HepG2 (cell line): Measurements from ENCODE around the gene PKP3. TPM values are rescaled to one million over a fixed set of nuclear protein-coding genes. Genes with fewer than 3 reads are reported as not detected.
A peak's percentile ranks its signal among the peaks of the same experiment; 100 is the strongest.

ENCODE experiments used
- CENPX ChIP-seq: sonication (generic); formaldehyde crosslinking; IDR thresholded peaks from 2 replicates; pipeline ENCODE4 v1.9.0; 2021; ENCODE audit warnings: mild to moderate bottlenecking, missing genetic modification reagents, moderate library complexity
- CHCHD3 ChIP-seq: sonication (generic); formaldehyde crosslinking; IDR thresholded peaks from 2 replicates; pipeline ENCODE4 v1.8.0; 2022; ENCODE audit warnings: mild to moderate bottlenecking, missing genetic modification reagents, moderate library complexity
- ELF3 ChIP-seq: IDR thresholded peaks from 2 replicates; pipeline ENCODE4 v1.6.1; 2016; ENCODE audit warnings: missing genetic modification reagents, missing compliant biosample characterization
- ESRRA ChIP-seq: sonication (generic); formaldehyde crosslinking; IDR thresholded peaks from 2 replicates; pipeline ENCODE4 v1.5.1; 2020; ENCODE audit warnings: mild to moderate bottlenecking, low read depth, missing genetic modification reagents
- FOSL2 ChIP-seq: sonication (generic); formaldehyde crosslinking; IDR thresholded peaks from 2 replicates; pipeline ENCODE4 v1.4.0; 2020; ENCODE audit warnings: missing genetic modification reagents
- HIVEP1 ChIP-seq: sonication (generic); formaldehyde crosslinking; IDR thresholded peaks from 2 replicates; pipeline ENCODE4 v1.4.0; 2020; ENCODE audit warnings: mild to moderate bottlenecking, missing genetic modification reagents
- MED1 ChIP-seq: sonication (generic); formaldehyde crosslinking; IDR thresholded peaks from 2 replicates; pipeline ENCODE4 v1.4.0; 2020; ENCODE audit warnings: missing genetic modification reagents
- NCOA1 ChIP-seq: sonication (generic); formaldehyde crosslinking; IDR thresholded peaks from 2 replicates; pipeline ENCODE4 v1.9.0; 2021; ENCODE audit warnings: missing genetic modification reagents
- RBM22 ChIP-seq: fragments of 200-400 bp; formaldehyde crosslinking; optimal IDR thresholded peaks from 2 replicates; pipeline ENCODE3; 2017; ENCODE audit warnings: mild to moderate bottlenecking, low read length, moderate library complexity
- SP1 ChIP-seq, 2 experiments: fragments of 450-650 bp in 1 of 2; sonication (generic) in 1 of 2; formaldehyde crosslinking in 1 of 2; IDR thresholded peaks; 2 replicates each; pipeline versions ENCODE4 v1.4.0 to v1.6.1; 2016 to 2020; ENCODE audit warnings: missing genetic modification reagents in 1 of 2
- TBP ChIP-seq: sonication (generic); formaldehyde crosslinking; IDR thresholded peaks from 2 replicates; pipeline ENCODE4 v1.5.0; 2020; ENCODE audit warnings: missing genetic modification reagents
- YY1 ChIP-seq: IDR thresholded peaks from 2 replicates; pipeline ENCODE4 v1.6.1; 2011; ENCODE audit warnings: low read length, low read depth, moderate library complexity, mild to moderate bottlenecking; ENCODE audit not compliant: insufficient read depth, insufficient replicate concordance
- ZNF253 ChIP-seq: sonication (generic); formaldehyde crosslinking; IDR thresholded peaks from 2 replicates; pipeline ENCODE4 v1.8.0; 2022; ENCODE audit warnings: mild to moderate bottlenecking, missing genetic modification reagents, borderline replicate concordance
- ZNF431 ChIP-seq: sonication (generic); formaldehyde crosslinking; IDR thresholded peaks from 2 replicates; pipeline ENCODE4 v1.9.0; 2022; ENCODE audit warnings: missing genetic modification reagents, low read depth, mild to moderate bottlenecking, borderline replicate concordance
- ZNF567 ChIP-seq: sonication (generic); formaldehyde crosslinking; IDR thresholded peaks from 2 replicates; pipeline ENCODE4 v1.8.1; 2023; ENCODE audit warnings: mild to moderate bottlenecking, missing genetic modification reagents, borderline replicate concordance
- ZNF703 ChIP-seq: sonication (generic); formaldehyde crosslinking; IDR thresholded peaks from 2 replicates; pipeline ENCODE4 v1.5.1; 2020; ENCODE audit warnings: missing genetic modification reagents, mild to moderate bottlenecking, moderate library complexity, borderline replicate concordance
- ZNF737 ChIP-seq: sonication (generic); formaldehyde crosslinking; IDR thresholded peaks from 2 replicates; pipeline ENCODE4 v1.5.0; 2020; ENCODE audit warnings: missing genetic modification reagents, mild to moderate bottlenecking, borderline replicate concordance
- polyA plus RNA-seq, 8 experiments: library from polyadenylated mRNA; depleted of rRNA in 3 of 8; stranded (reverse) in 7 of 8; unstranded in 1 of 8; fragments of >200 nt; fragmentation: Illumina TruSeq in 4 of 8; extraction: Trizol in 4 of 8; gene quantifications; 2 replicates each; pipeline versions ENCODE4 v1.2.1 to v1.2.3, GENCODE V29; 2011 to 2016; ENCODE audit warnings: low read depth in 4 of 8, missing spikeins in 1 of 8, mixed read lengths in 1 of 8; ENCODE audit not compliant: insufficient read depth in 1 of 8
- total RNA-seq, 5 experiments: library from RNA; depleted of rRNA; stranded (reverse); fragments of >200 nt; fragmentation: Illumina TruSeq; extraction: Trizol; gene quantifications; 2 replicates each; pipeline ENCODE4 v1.2.3, GENCODE V29; 2016; ENCODE audit warnings: low read depth in 1 of 5
- TF ChIP-seq, protein P1 (sequence below): IDR thresholded peaks from 2 replicates; pipeline ENCODE4 v1.6.1; 2018; ENCODE audit warnings: missing genetic modification reagents
- TF ChIP-seq, protein P2 (sequence below): sonication (generic); formaldehyde crosslinking; IDR thresholded peaks from 2 replicates; pipeline ENCODE4 v1.5.0; 2020; ENCODE audit warnings: missing genetic modification reagents
- TF ChIP-seq, protein P3 (sequence below): sonication (generic); formaldehyde crosslinking; IDR thresholded peaks from 2 replicates; pipeline ENCODE4 v1.5.0; 2020; ENCODE audit warnings: missing genetic modification reagents
- TF ChIP-seq, protein P4 (sequence below): sonication (generic); formaldehyde crosslinking; IDR thresholded peaks from 2 replicates; pipeline ENCODE4 v1.4.0; 2020; ENCODE audit warnings: missing genetic modification reagents

Gene PKP3
- total and polyA plus RNA-seq, 2 of the 13 experiments (the other 11 are each of a cell fraction or from before 2014, with no cell fraction given) = 18.0 to 28.7 TPM

DNA sequence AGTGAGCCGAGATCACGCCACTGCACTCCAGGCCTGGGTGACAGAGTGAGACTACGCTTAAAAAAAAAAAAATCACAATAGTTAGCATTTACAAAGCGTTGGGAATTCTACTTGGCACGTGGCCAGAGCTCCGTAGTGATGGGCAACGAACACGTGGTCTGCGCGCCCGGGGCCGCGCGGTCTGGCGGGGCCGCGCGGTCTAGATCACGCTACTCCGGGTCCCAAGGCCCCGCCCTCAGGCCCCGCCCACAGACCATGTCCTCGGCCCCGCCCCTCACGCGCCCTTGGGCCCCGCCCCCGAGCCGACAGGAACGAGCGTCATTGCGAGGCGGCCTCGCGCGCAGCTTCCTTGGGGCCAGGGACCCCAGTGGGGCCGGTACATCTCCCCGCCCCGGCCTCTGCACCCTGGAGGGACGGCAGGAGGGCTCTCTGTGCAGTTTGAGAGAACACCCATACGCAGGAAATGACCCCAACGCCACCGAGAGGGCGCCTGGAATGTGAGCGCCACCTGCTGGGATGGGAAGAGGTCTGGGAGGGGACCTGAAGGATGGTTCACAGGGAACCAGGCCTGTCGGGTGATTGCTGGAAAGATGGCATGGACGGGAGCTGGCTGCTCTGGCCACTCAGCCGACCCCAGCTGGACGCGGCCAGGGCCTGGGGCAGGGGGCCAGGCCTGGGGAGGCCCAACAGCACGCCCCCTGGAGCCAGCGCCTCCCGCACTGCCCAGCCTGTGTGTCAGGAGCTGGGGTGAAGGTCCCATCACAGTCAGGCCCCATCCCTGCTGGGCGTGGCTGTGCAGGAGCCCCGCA, 54.1 kb downstream of the PKP3 start (continued):
- TF ChIP-seq, protein P1, sequence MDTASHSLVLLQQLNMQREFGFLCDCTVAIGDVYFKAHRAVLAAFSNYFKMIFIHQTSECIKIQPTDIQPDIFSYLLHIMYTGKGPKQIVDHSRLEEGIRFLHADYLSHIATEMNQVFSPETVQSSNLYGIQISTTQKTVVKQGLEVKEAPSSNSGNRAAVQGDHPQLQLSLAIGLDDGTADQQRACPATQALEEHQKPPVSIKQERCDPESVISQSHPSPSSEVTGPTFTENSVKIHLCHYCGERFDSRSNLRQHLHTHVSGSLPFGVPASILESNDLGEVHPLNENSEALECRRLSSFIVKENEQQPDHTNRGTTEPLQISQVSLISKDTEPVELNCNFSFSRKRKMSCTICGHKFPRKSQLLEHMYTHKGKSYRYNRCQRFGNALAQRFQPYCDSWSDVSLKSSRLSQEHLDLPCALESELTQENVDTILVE = peak; percentile 84
- TF ChIP-seq ELF3 (CRISPR knock-in tag) (peak; percentile 63; the same call in 1 of the 2 replicates), ZNF737 (CRISPR knock-in tag) (no peak), FOSL2 (peak; percentile 51), ZNF431 (no peak; the same call in 1 of the 2 replicates), MED1 (CRISPR knock-in tag) (peak; percentile 65), YY1 (peak; percentile 59), HIVEP1 (CRISPR knock-in tag) (peak; percentile 48; the same call in 1 of the 2 replicates), ZNF567 (CRISPR knock-in tag) (no peak), ZNF703 (no peak), CENPX (CRISPR knock-in tag) (no peak), ZNF253 (CRISPR knock-in tag) (no peak), NCOA1 (CRISPR knock-in tag) (no peak), SP1 (IDR thresholded peaks at IDR 0.05) (0 out of 2 replicates have a peak, but pooled peaks have one; percentile 27), SP1 (CRISPR knock-in tag; IDR thresholded peaks at IDR 0.05) (peak; percentile 79), ESRRA (CRISPR knock-in tag) (peak; percentile 54; the same call in 1 of the 2 replicates), CHCHD3 (CRISPR knock-in tag) (no peak), TBP (no peak), RBM22 (no peak)
- TF ChIP-seq, protein P2, sequence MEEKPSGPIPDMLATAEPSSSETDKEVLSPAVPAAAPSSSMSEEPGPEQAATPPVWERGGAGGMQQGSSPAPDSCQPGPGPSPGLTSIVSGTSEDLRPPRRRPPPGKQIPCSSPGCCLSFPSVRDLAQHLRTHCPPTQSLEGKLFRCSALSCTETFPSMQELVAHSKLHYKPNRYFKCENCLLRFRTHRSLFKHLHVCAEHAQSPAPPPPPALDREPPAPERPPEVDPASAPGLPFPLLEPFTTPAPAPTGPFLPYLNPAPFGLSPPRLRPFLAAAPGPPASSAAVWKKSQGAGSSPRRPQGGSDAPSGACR (CRISPR knock-in tag) = 0 out of 2 replicates have a peak, but pooled peaks have one; percentile 66
- TF ChIP-seq, protein P3, sequence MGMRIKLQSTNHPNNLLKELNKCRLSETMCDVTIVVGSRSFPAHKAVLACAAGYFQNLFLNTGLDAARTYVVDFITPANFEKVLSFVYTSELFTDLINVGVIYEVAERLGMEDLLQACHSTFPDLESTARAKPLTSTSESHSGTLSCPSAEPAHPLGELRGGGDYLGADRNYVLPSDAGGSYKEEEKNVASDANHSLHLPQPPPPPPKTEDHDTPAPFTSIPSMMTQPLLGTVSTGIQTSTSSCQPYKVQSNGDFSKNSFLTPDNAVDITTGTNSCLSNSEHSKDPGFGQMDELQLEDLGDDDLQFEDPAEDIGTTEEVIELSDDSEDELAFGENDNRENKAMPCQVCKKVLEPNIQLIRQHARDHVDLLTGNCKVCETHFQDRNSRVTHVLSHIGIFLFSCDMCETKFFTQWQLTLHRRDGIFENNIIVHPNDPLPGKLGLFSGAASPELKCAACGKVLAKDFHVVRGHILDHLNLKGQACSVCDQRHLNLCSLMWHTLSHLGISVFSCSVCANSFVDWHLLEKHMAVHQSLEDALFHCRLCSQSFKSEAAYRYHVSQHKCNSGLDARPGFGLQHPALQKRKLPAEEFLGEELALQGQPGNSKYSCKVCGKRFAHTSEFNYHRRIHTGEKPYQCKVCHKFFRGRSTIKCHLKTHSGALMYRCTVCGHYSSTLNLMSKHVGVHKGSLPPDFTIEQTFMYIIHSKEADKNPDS = no peak
- TF ChIP-seq, protein P4, sequence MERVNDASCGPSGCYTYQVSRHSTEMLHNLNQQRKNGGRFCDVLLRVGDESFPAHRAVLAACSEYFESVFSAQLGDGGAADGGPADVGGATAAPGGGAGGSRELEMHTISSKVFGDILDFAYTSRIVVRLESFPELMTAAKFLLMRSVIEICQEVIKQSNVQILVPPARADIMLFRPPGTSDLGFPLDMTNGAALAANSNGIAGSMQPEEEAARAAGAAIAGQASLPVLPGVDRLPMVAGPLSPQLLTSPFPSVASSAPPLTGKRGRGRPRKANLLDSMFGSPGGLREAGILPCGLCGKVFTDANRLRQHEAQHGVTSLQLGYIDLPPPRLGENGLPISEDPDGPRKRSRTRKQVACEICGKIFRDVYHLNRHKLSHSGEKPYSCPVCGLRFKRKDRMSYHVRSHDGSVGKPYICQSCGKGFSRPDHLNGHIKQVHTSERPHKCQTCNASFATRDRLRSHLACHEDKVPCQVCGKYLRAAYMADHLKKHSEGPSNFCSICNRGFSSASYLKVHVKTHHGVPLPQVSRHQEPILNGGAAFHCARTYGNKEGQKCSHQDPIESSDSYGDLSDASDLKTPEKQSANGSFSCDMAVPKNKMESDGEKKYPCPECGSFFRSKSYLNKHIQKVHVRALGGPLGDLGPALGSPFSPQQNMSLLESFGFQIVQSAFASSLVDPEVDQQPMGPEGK (CRISPR knock-in tag) = peak; percentile 89
